Stimulated activated effector memory CD8-positive, alpha-beta T cell treated with anti-CD3 and anti-CD28 coated beads, Interleukin-12 subunit alpha, Interleukin-12 subunit beta, amount 100 ng/mL, for 72 hours (primary cell): Measurements from ENCODE around the gene CUX1.

ENCODE experiments used
- ATAC-seq: fragments of 150-1000 bp; cut with Tn5 transposase; 2 replicates; pipeline ENCODE4 v1.10.0; 2021
- DNase-seq, 2 donors: peaks; one replicate each; pipeline ENCODE4 v3.0.0; 2021 to 2022; ENCODE audit warnings: low spot score in 2 of 2
- H3K27ac Mint-ChIP-seq: one replicate; pipeline ENCODE4 v1.8.0; 2022; ENCODE audit warnings: mild to moderate bottlenecking, mixed read lengths
- H3K36me3 Mint-ChIP-seq: one replicate; pipeline ENCODE4 v1.8.0; 2022; ENCODE audit warnings: mild to moderate bottlenecking, mixed read lengths
- H3K4me1 Mint-ChIP-seq: one replicate; pipeline ENCODE4 v1.8.0; 2022; ENCODE audit warnings: mixed read lengths
- H3K4me3 Mint-ChIP-seq: one replicate; pipeline ENCODE4 v1.8.0; 2022; ENCODE audit warnings: mild to moderate bottlenecking, mixed read lengths
- H3K9me3 Mint-ChIP-seq: one replicate; pipeline ENCODE4 v1.8.0; 2022; ENCODE audit warnings: mixed read lengths

The CUX1 gene

DNA sequence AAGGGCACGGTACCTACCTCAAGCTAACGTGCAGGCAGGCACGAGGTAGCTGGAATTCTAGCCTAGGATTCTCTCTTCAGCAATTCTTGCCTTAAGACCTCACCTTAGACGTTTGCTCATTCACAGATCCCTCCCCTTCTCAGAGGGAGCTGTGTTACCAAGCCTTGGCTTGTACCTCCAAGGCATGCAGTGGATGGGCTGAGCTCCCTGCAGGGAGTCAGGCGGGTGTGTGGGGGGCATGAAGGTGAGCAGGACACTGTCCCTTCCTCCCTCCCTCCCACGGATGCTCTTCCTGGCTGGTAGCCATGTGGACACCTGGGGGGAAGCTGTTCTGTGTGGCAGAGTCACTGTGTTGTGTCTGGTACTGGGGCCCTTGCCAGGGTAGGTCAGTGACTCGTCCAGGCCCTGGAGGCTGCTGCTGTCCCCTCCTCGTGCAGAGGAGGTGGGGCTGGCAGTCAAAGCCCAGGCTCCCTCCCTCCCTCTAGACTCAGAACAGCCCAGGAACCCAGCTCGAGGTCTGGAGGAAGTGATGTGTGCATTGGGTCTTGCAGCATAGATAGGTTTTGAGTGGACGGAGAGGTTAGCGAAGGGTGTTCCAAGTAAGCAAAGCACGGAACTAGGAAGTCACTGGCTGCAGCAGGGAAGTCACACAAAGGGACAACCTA lies 247.1 kb downstream of the CUX1 start:
- Mint-ChIP-seq H3K4me3 (no peak overlapping the region), H3K4me1 (peaks cover 15% of the 10 kb centered on the region), H3K27ac (peak overlapping the region; percentile 67), H3K9me3 (no peaks in the 10 kb centered on the region), H3K36me3 (no peaks in the 10 kb centered on the region)
- no peak for DNase-seq
- ATAC-seq: peak; percentile 44

- Mint-ChIP-seq H3K4me1 (peaks cover 15% of the 10 kb centered on the region), H3K9me3 (no peaks in the 10 kb centered on the region), H3K4me3 (no peak overlapping the region), H3K27ac (no peak overlapping the region), H3K36me3 (no peaks in the 10 kb centered on the region)
- DNase-seq: no peak
- ATAC-seq: no peak
Measured at GRCh38 chr7:102065226-102065625, 247.8 kb downstream of the CUX1 start.

DNA sequence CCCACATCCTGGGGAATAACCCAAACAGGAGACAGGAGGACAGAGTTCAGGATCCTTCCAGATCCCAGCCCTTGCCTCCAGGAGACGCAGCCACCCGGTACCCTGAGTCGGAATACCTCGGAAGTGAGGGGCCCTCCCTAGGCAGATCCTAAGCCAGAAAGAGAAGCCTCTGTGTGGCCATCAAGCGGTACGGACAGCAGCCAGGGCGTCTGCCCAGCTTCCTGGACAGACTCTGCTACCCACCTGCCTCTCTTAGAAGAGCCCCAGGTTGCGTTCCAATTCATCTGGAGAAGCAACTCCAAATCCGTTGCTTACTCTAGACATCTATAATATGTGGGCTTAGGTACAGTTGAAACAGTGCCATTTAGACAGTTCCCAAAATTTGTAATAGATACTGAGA lies 249.1 kb downstream of the CUX1 start:
- Mint-ChIP-seq H3K4me1 (peaks cover 13% of the 10 kb centered on the region), H3K27ac (no peak overlapping the region), H3K4me3 (no peak overlapping the region), H3K9me3 (no peaks in the 10 kb centered on the region), H3K36me3 (no peaks in the 10 kb centered on the region)
- no peak for ATAC-seq
- DNase-seq: no peak

- Mint-ChIP-seq H3K4me1 (peaks cover 6% of the 10 kb centered on the region), H3K27ac (no peak overlapping the region), H3K4me3 (no peak overlapping the region), H3K9me3 (no peaks in the 10 kb centered on the region), H3K36me3 (no peaks in the 10 kb centered on the region)
- ATAC-seq: no peak
- no peak for DNase-seq
Measured at GRCh38 chr7:102068846-102069245, 251.4 kb downstream of the CUX1 start.

GRCh38 chr7:102069931-102070629 lies 252.7 kb downstream of the CUX1 start:
- Mint-ChIP-seq H3K36me3 (no peaks in the 10 kb centered on the region), H3K27ac (no peak overlapping the region), H3K4me3 (no peak overlapping the region), H3K4me1 (no peaks in the 10 kb centered on the region), H3K9me3 (no peaks in the 10 kb centered on the region)
- ATAC-seq (no peak), DNase-seq (no peak)

DNA sequence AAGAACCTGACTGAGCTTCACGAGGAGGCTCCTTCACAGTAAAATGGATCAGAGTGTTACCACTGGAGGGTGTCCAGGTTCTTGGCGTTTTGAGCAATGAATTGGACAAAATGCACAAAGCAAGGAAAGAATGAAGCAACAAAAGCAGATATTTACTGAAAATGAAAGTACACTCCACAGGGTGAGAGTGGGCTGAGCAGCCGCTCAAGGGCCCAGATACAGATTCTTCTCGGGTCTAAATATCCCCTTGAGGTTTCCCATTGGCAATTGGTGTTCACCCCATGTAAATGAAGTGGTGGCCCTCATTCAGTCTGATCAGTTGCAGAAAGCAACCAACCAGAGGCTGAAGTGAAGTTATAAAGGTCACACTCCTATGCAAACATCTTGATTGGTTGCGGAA lies 254.6 kb downstream of the CUX1 start:
- no peak overlapping the region for H3K27ac Mint-ChIP-seq
- DNase-seq: no peak

GRCh38 chr7:102072636-102073209 lies 255.3 kb downstream of the CUX1 start:
- ATAC-seq: no peak
- no peak overlapping the region for H3K4me3 Mint-ChIP-seq
- H3K27ac Mint-ChIP-seq: no peak overlapping the region
- H3K9me3 Mint-ChIP-seq: no peaks in the 10 kb centered on the region
- peaks cover 8% of the 10 kb centered on the region for H3K36me3 Mint-ChIP-seq
- H3K4me1 Mint-ChIP-seq: peaks cover 8% of the 10 kb centered on the region
- DNase-seq: no peak

More for the DNA sequence above, 254.6 kb downstream of the CUX1 start:
- Mint-ChIP-seq H3K36me3 (peaks cover 3% of the 10 kb centered on the region), H3K4me1 (peaks cover 5% of the 10 kb centered on the region), H3K4me3 (no peak overlapping the region), H3K9me3 (no peaks in the 10 kb centered on the region)
- ATAC-seq: no peak

GRCh38 chr7:102073931-102074880 lies 256.8 kb downstream of the CUX1 start:
- H3K4me1 Mint-ChIP-seq: peaks cover 8% of the 10 kb centered on the region
- no peaks in the 10 kb centered on the region for H3K9me3 Mint-ChIP-seq
- H3K4me3 Mint-ChIP-seq: no peak overlapping the region
- ATAC-seq (no peak), DNase-seq (no peak)
- H3K36me3 Mint-ChIP-seq: peaks cover 8% of the 10 kb centered on the region
- H3K27ac Mint-ChIP-seq: no peak overlapping the region

GRCh38 chr7:102075126-102075525 lies 257.7 kb downstream of the CUX1 start:
- DNase-seq: no peak
- Mint-ChIP-seq H3K4me1 (peaks cover 8% of the 10 kb centered on the region), H3K4me3 (no peak overlapping the region), H3K36me3 (peaks cover 8% of the 10 kb centered on the region), H3K9me3 (no peaks in the 10 kb centered on the region), H3K27ac (no peak overlapping the region)
- no peak for ATAC-seq

GRCh38 chr7:102075553-102076135 lies 258.2 kb downstream of the CUX1 start:
- Mint-ChIP-seq H3K4me1 (peaks cover 8% of the 10 kb centered on the region), H3K9me3 (no peaks in the 10 kb centered on the region), H3K27ac (no peak overlapping the region), H3K4me3 (no peak overlapping the region), H3K36me3 (peaks cover 8% of the 10 kb centered on the region)
- DNase-seq (no peak), ATAC-seq (no peak)

DNA sequence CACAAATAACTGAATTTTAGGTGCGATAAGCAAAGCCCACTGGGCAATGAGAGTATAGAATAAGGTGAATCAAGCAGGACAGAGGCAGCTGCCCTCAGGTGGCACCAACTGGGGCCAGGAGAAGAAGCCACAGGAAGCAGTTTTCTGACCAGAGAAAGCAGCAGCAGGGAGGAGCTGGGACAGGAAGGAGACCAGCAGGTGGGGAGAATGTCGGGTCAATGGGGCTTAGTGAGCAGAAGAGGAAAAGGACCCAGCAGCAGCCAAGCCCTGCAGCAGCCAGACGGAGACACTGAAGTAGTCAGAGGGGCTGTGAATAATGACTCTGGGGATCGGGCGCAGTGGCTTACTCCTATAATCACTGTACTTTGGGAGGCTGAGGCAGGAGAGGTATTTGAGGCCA lies 259.7 kb downstream of the CUX1 start:
- H3K9me3 Mint-ChIP-seq: peaks cover 4% of the 10 kb centered on the region
- no peak overlapping the region for H3K4me3 Mint-ChIP-seq
- peaks cover 14% of the 10 kb centered on the region for H3K4me1 Mint-ChIP-seq
- H3K36me3 Mint-ChIP-seq: peaks cover 8% of the 10 kb centered on the region
- H3K27ac Mint-ChIP-seq: no peak overlapping the region
- no peak for ATAC-seq
- DNase-seq: no peak

GRCh38 chr7:102079140-102080018 lies 262.0 kb downstream of the CUX1 start:
- H3K9me3 Mint-ChIP-seq: peaks cover 4% of the 10 kb centered on the region
- no peak overlapping the region for H3K27ac Mint-ChIP-seq
- no peak overlapping the region for H3K4me3 Mint-ChIP-seq
- peaks cover 8% of the 10 kb centered on the region for H3K36me3 Mint-ChIP-seq
- no peak for ATAC-seq
- H3K4me1 Mint-ChIP-seq: peaks cover 14% of the 10 kb centered on the region
- DNase-seq: no peak

- Mint-ChIP-seq H3K4me3 (no peak overlapping the region), H3K9me3 (peaks cover 4% of the 10 kb centered on the region), H3K4me1 (peaks cover 14% of the 10 kb centered on the region), H3K27ac (no peak overlapping the region), H3K36me3 (peaks cover 8% of the 10 kb centered on the region)
- DNase-seq (no peak), ATAC-seq (no peak)
Measured at GRCh38 chr7:102080019-102080433, 262.6 kb downstream of the CUX1 start.
